K562 (cell line): ENCODE data around the gene RSBN1L. TPM values are rescaled to one million over a fixed set of nuclear protein-coding genes. Genes with fewer than 3 reads are reported as not detected.

Experiments
- CREM ChIP-seq: IDR thresholded peaks from 2 replicates; pipeline ENCODE4 v1.6.1; 2014; ENCODE audit warnings: antibody characterized with exemption, low read depth
- DACH1 ChIP-seq: fragments of 450-650 bp; IDR thresholded peaks from 2 replicates; pipeline ENCODE4 v1.6.1; 2018; ENCODE audit not compliant: partially characterized antibody
- EP300 ChIP-seq: IDR thresholded peaks from 2 replicates; pipeline ENCODE4 v1.6.1; 2012; ENCODE audit warnings: low read length, improper control_type of control experiment
- HNRNPUL1 ChIP-seq: fragments of 200-400 bp; formaldehyde crosslinking; IDR thresholded peaks from 2 replicates; pipeline ENCODE4 v1.6.1; 2017; ENCODE audit warnings: low read length
- KDM2B ChIP-seq: fragments of 250-450 bp; sonication (Bioruptor Pico); IDR thresholded peaks from 2 replicates; pipeline ENCODE4 v1.8.0; 2021; ENCODE audit warnings: mild to moderate bottlenecking, moderate library complexity
- MIER1 ChIP-seq: fragments of 450-650 bp; IDR thresholded peaks from 2 replicates; pipeline ENCODE4 v1.6.1; 2016; ENCODE audit warnings: antibody characterized with exemption, mild to moderate bottlenecking, low read depth
- PCBP2 ChIP-seq: fragments of 200-400 bp; formaldehyde crosslinking; IDR thresholded peaks from 2 replicates; pipeline ENCODE4 v1.6.1; 2018; ENCODE audit warnings: low read length, low read depth, mild to moderate bottlenecking, moderate library complexity; ENCODE audit not compliant: poor library complexity, severe bottlenecking
- RBM17 ChIP-seq: fragments of 200-400 bp; formaldehyde crosslinking; IDR thresholded peaks from 2 replicates; pipeline ENCODE4 v1.6.1; 2017; ENCODE audit warnings: low read depth, mild to moderate bottlenecking, low read length, borderline replicate concordance
- RBM25 ChIP-seq: fragments of 200-400 bp; formaldehyde crosslinking; IDR thresholded peaks from 2 replicates; pipeline ENCODE4 v1.6.1; 2018; ENCODE audit warnings: low read length, low read depth, moderate library complexity; ENCODE audit not compliant: severe bottlenecking
- SLC30A9 ChIP-seq: fragments of 250-450 bp; sonication (Bioruptor Pico); IDR thresholded peaks from 2 replicates; pipeline ENCODE4 v1.8.0; 2022; ENCODE audit warnings: mild to moderate bottlenecking, moderate library complexity
- TAF1 ChIP-seq: IDR thresholded peaks from 2 replicates; pipeline ENCODE4 v1.6.1; 2011; ENCODE audit warnings: mild to moderate bottlenecking, low read length, moderate library complexity; ENCODE audit not compliant: insufficient read depth, control insufficient read depth, severe bottlenecking; ENCODE audit errors: extremely low read depth
- TCF3 ChIP-seq: sonication (generic); formaldehyde crosslinking; IDR thresholded peaks from 2 replicates; pipeline ENCODE4 v1.4.0; 2020; ENCODE audit warnings: mild to moderate bottlenecking, missing genetic modification reagents
- YBX1 ChIP-seq: fragments of 450-650 bp; IDR thresholded peaks from 2 replicates; pipeline ENCODE4 v1.7.1; 2016; ENCODE audit warnings: mild to moderate bottlenecking
- ZBTB8A ChIP-seq: fragments of 450-650 bp; IDR thresholded peaks from 2 replicates; pipeline ENCODE4 v1.6.1; 2018; ENCODE audit warnings: mild to moderate bottlenecking, moderate library complexity; ENCODE audit not compliant: partially characterized antibody
- ZNF384 ChIP-seq: IDR thresholded peaks from 2 replicates; pipeline ENCODE4 v1.6.1; 2012; ENCODE audit warnings: low read depth, low read length, improper control_type of control experiment
- ZNF830 ChIP-seq: fragments of 250-450 bp; sonication (Bioruptor Pico); IDR thresholded peaks from 2 replicates; pipeline ENCODE4 v1.5.0; 2021; ENCODE audit warnings: mild to moderate bottlenecking
- polyA plus RNA-seq, 8 experiments: library from polyadenylated mRNA; depleted of rRNA in 4 of 8; stranded (reverse) in 5 of 8; unstranded in 3 of 8; fragments of >200 nt; fragmentation: Nextera tagmentation in 2 of 8; fragmentation: Illumina TruSeq in 1 of 8; extraction: Ambion mirVana in 2 of 8; extraction: Trizol in 1 of 8; gene quantifications; 2 replicates each; pipeline versions ENCODE4 v1.2.1 to v1.2.3, GENCODE V29; 2011 to 2014; ENCODE audit warnings: inconsistent platforms in 1 of 8, missing spikeins in 1 of 8
- total RNA-seq, 7 experiments: library from RNA; depleted of rRNA in 6 of 7; stranded (reverse); fragments of >200 nt in 6 of 7; fragmentation: Illumina TruSeq in 2 of 7; extraction: Trizol in 2 of 7; gene quantifications; 2 replicates each; pipeline versions ENCODE4 v1.2.1 to v1.2.3, GENCODE V29; 2011 to 2021; ENCODE audit warnings: low replicate concordance in 1 of 7
- TF ChIP-seq, protein P1 (sequence below): sonication (generic); formaldehyde crosslinking; IDR thresholded peaks from 2 replicates; pipeline ENCODE4 v1.8.1; 2023; ENCODE audit warnings: missing genetic modification reagents, mild to moderate bottlenecking, borderline replicate concordance
- TF ChIP-seq, protein P2 (sequence below): fragments of 250-450 bp; sonication (Bioruptor Pico); IDR thresholded peaks from 2 replicates; pipeline ENCODE4 v1.4.0; 2020; ENCODE audit warnings: mild to moderate bottlenecking
- TF ChIP-seq, protein P3 (sequence below): fragments of 250-450 bp; sonication (Bioruptor Pico); IDR thresholded peaks from 2 replicates; pipeline ENCODE4 v1.5.0; 2021

Gene RSBN1L
- total and polyA plus RNA-seq, 9 of the 15 experiments (the other 6 are each of a cell fraction or from before 2014, with no cell fraction given) = 6.2 to 35.2 (median 20.1) TPM

DNA sequence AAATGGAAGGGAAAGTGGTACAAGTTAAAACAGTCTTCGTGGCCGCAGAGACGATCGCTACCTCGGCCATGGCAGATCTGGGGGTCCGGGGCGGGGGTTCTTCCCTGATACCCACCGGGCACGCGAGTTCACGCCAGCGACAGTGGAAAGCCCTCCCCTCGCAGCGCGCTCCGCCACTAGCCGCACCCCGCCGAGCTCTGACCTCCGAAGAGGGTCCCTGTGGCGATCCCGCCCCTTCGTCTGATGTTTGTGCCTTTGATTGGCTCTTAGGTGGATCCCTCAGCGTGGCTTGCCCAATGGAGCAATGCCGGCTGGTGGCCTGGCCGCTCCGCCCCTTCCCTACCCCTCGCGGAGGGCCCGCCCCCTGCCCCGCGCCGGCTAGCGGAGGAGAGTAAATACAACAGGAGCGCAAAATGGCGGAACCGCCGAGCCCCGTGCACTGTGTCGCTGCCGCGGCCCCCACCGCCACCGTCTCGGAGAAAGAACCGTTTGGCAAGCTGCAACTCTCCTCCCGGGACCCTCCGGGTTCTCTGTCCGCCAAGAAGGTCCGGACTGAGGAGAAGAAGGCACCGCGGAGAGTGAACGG, at the start of gene RSBN1L (continued):
- TF ChIP-seq RBM17 (no peak), DACH1 (no peak), ZBTB8A (no peak), HNRNPUL1 (no peak), YBX1 (no peak), ZNF384 (no peak), RBM25 (peak; percentile 98), CREM (peak; percentile 89), ZNF830 (CRISPR knock-in tag) (0 out of 2 replicates have a peak, but pooled peaks have one; percentile 54), SLC30A9 (CRISPR knock-in tag) (no peak), PCBP2 (no peak), EP300 (no peak), MIER1 (no peak), KDM2B (no peak), TCF3 (CRISPR knock-in tag) (no peak), TAF1 (peak; percentile 98)
- TF ChIP-seq, protein P1, sequence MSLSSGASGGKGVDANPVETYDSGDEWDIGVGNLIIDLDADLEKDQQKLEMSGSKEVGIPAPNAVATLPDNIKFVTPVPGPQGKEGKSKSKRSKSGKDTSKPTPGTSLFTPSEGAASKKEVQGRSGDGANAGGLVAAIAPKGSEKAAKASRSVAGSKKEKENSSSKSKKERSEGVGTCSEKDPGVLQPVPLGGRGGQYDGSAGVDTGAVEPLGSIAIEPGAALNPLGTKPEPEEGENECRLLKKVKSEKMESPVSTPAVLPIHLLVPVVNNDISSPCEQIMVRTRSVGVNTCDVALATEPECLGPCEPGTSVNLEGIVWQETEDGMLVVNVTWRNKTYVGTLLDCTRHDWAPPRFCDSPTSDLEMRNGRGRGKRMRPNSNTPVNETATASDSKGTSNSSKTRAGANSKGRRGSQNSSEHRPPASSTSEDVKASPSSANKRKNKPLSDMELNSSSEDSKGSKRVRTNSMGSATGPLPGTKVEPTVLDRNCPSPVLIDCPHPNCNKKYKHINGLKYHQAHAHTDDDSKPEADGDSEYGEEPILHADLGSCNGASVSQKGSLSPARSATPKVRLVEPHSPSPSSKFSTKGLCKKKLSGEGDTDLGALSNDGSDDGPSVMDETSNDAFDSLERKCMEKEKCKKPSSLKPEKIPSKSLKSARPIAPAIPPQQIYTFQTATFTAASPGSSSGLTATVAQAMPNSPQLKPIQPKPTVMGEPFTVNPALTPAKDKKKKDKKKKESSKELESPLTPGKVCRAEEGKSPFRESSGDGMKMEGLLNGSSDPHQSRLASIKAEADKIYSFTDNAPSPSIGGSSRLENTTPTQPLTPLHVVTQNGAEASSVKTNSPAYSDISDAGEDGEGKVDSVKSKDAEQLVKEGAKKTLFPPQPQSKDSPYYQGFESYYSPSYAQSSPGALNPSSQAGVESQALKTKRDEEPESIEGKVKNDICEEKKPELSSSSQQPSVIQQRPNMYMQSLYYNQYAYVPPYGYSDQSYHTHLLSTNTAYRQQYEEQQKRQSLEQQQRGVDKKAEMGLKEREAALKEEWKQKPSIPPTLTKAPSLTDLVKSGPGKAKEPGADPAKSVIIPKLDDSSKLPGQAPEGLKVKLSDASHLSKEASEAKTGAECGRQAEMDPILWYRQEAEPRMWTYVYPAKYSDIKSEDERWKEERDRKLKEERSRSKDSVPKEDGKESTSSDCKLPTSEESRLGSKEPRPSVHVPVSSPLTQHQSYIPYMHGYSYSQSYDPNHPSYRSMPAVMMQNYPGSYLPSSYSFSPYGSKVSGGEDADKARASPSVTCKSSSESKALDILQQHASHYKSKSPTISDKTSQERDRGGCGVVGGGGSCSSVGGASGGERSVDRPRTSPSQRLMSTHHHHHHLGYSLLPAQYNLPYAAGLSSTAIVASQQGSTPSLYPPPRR (CRISPR knock-in tag) = no peak
- TF ChIP-seq, protein P2, sequence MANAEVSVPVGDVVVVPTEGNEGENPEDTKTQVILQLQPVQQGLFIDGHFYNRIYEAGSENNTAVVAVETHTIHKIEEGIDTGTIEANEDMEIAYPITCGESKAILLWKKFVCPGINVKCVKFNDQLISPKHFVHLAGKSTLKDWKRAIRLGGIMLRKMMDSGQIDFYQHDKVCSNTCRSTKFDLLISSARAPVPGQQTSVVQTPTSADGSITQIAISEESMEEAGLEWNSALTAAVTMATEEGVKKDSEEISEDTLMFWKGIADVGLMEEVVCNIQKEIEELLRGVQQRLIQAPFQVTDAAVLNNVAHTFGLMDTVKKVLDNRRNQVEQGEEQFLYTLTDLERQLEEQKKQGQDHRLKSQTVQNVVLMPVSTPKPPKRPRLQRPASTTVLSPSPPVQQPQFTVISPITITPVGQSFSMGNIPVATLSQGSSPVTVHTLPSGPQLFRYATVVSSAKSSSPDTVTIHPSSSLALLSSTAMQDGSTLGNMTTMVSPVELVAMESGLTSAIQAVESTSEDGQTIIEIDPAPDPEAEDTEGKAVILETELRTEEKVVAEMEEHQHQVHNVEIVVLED (CRISPR knock-in tag) = no peak
- TF ChIP-seq, protein P3, sequence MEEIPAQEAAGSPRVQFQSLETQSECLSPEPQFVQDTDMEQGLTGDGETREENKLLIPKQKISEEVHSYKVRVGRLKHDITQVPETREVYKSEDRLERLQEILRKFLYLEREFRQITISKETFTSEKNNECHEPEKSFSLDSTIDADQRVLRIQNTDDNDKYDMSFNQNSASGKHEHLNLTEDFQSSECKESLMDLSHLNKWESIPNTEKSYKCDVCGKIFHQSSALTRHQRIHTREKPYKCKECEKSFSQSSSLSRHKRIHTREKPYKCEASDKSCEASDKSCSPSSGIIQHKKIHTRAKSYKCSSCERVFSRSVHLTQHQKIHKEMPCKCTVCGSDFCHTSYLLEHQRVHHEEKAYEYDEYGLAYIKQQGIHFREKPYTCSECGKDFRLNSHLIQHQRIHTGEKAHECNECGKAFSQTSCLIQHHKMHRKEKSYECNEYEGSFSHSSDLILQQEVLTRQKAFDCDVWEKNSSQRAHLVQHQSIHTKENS = no peak
